Body of pancreas (tissue), 4 donors: ENCODE measurements around the gene AXL. TPM values are rescaled to one million over a fixed set of nuclear protein-coding genes. Genes with fewer than 3 reads are reported as not detected.
A peak's percentile ranks its signal among the peaks of the same experiment; 100 is the strongest.

ENCODE experiments used
- ATAC-seq: fragments of 150-250 bp; one replicate; pipeline ENCODE4 v1.9.1; 2016
- DNase-seq, 4 donors: peaks; one replicate each; pipeline ENCODE4 v3.0.0-alpha.2; 2019
- H3K27ac ChIP-seq, 4 donors: fragments of 200-600 bp; sonication (generic); 1 replicate in 3 of 4; 2 replicates in 1 of 4; pipeline versions ENCODE4 v1.5.1 to v1.6.1; 2016 to 2019; ENCODE audit warnings: mild to moderate bottlenecking in 1 of 4, mixed read lengths in 1 of 4, moderate library complexity in 1 of 4
- H3K27me3 ChIP-seq, 2 donors: fragments of 200-600 bp; sonication (generic); one replicate each; pipeline ENCODE4 v1.6.0; 2016; ENCODE audit warnings: mild to moderate bottlenecking in 1 of 2
- H3K36me3 ChIP-seq, 2 donors: fragments of 200-600 bp; sonication (generic); replicated peaks in 1 of 2; 2 replicates each; pipeline ENCODE4 v1.5.1; 2016; ENCODE audit warnings: low read depth in 2 of 2; ENCODE audit not compliant: insufficient read depth in 1 of 2
- H3K4me1 ChIP-seq: fragments of 200-600 bp; sonication (generic); one replicate; pipeline ENCODE4 v1.6.0; 2016
- H3K4me3 ChIP-seq, 2 donors: fragments of 200-600 bp; sonication (generic); 1 replicate in 1 of 2; 2 replicates in 1 of 2; pipeline ENCODE4 v1.5.1; 2016 to 2019
- H3K9me3 ChIP-seq, 3 donors: fragments of 200-600 bp; sonication (generic); 1 replicate in 2 of 3; 2 replicates in 1 of 3; pipeline ENCODE4 v1.5.1; 2016
- CTCF ChIP-seq, 7 experiments: fragments of 450-650 bp in 4 of 7; fragments of 200-600 bp in 3 of 7; sonication (generic) in 3 of 7; IDR thresholded peaks; one replicate each; pipeline ENCODE4 v1.5.1; 2016 to 2019; ENCODE audit warnings: antibody characterized with exemption in 7 of 7
- POLR2A ChIP-seq, 3 donors: fragments of 450-650 bp; IDR thresholded peaks; one replicate each; pipeline ENCODE4 v1.6.1; 2016; ENCODE audit warnings: antibody characterized with exemption in 3 of 3, mild to moderate bottlenecking in 2 of 3
- WGBS, 2 donors: methylation state at CpG; one replicate each; pipeline ENCODE4 v1.1.5; 2017; 5-methylcytosine and 5-hydroxymethylcytosine counted together
- intact Hi-C: fragments of 100-400 bp; cut with DNase I; formaldehyde crosslinking; loops from one replicate; pipeline ENCODE4 v1.15.1; 2023
- total RNA-seq, 2 donors: library from RNA; depleted of rRNA; stranded (reverse); fragments of >200 nt; gene quantifications; one replicate each; pipeline ENCODE4 v1.1.0, GENCODE V29; 2016

AXL gene
- total RNA-seq, 2 donors from 2014 or later = 14.2 to 15.0 TPM

- Histone ChIP-seq H3K4me3 (no peak overlapping the region), H3K9me3 (no peaks in the 10 kb centered on the region), H3K27ac (peak overlapping the region in 3 of 4 donors; percentile 35 to 72 (median 59)), H3K27me3 (no peaks in the 10 kb centered on the region), H3K4me1 (peaks cover 20% of the 10 kb centered on the region), H3K36me3 (peaks cover 23 to 43% of the 10 kb centered on the region in 2 donors)
- ATAC-seq (no peak), DNase-seq (no peak)
- intact Hi-C loops = no loop called here
- TF ChIP-seq CTCF (IDR thresholded peaks at IDR 0.05) (no peak), POLR2A (IDR thresholded peaks at IDR 0.05) (no peak)
- WGBS, 2 donors = 58 to 70% methylated on average over 1 to 2 of the region's 2 CpGs
Observed at GRCh38 chr19:41296433-41296871, 77.4 kb downstream of the AXL start.

GRCh38 chr19:41297628-41298347, 78.8 kb downstream of the AXL start:
- no peaks in the 10 kb centered on the region for H3K27me3 ChIP-seq
- 76 to 81% methylated on average over 3 to 7 of the region's 7 CpGs for WGBS, 2 donors
- TF ChIP-seq POLR2A (IDR thresholded peaks at IDR 0.05) (no peak), CTCF (IDR thresholded peaks at IDR 0.05) (no peak)
- ATAC-seq (no peak), DNase-seq (peak in 2 of 4 donors; percentile 34 to 43)
- intact Hi-C loops = no loop called here
- no peaks in the 10 kb centered on the region for H3K9me3 ChIP-seq
- H3K27ac ChIP-seq = peak overlapping the region; percentile 14 to 72 (median 48)
- peaks cover 20% of the 10 kb centered on the region for H3K4me1 ChIP-seq
- H3K4me3 ChIP-seq = no peak overlapping the region
- peaks cover 19 to 39% of the 10 kb centered on the region in 2 donors for H3K36me3 ChIP-seq

- ATAC-seq (peak; percentile 79), DNase-seq (peak; percentile 57 to 85 (median 63))
- Histone ChIP-seq H3K4me1 (peaks cover 20% of the 10 kb centered on the region), H3K36me3 (peaks cover 17 to 37% of the 10 kb centered on the region in 2 donors), H3K4me3 (no peak overlapping the region), H3K9me3 (no peaks in the 10 kb centered on the region), H3K27me3 (no peaks in the 10 kb centered on the region), H3K27ac (peak overlapping the region; percentile 14 to 72 (median 48))
- intact Hi-C loops = no loop called here
- 31 to 62% methylated on average over 3 to 4 of the region's 4 CpGs for WGBS, 2 donors
- TF ChIP-seq POLR2A (IDR thresholded peaks at IDR 0.05) = peak in 1 of 3 donors; percentile 36
- no peak for TF ChIP-seq CTCF (IDR thresholded peaks at IDR 0.05)
Observed at GRCh38 chr19:41298348-41298964, 79.4 kb downstream of the AXL start.

GRCh38 chr19:41299046-41299754, 80.2 kb downstream of the AXL start:
- H3K9me3 ChIP-seq = no peaks in the 10 kb centered on the region
- intact Hi-C loops = no loop called here
- ATAC-seq = peak; percentile 22
- WGBS, 2 donors = 68 to 77% methylated on average over 10 of the region's 10 CpGs
- H3K36me3 ChIP-seq = peaks cover 20 to 33% of the 10 kb centered on the region in 2 donors
- peak overlapping the region in 2 of 4 donors; percentile 59 to 72 for H3K27ac ChIP-seq
- H3K4me1 ChIP-seq = peaks cover 20% of the 10 kb centered on the region
- no peak overlapping the region for H3K4me3 ChIP-seq
- DNase-seq = peak in 2 of 4 donors; percentile 42 to 64
- no peak for TF ChIP-seq POLR2A (IDR thresholded peaks at IDR 0.05)
- TF ChIP-seq CTCF (IDR thresholded peaks at IDR 0.05) = no peak
- no peaks in the 10 kb centered on the region for H3K27me3 ChIP-seq
